OCI-LY3 (cell line): ENCODE results near the gene SLC28A1.

ENCODE experiments used
- H2AFZ ChIP-seq: fragments of 200-600, 300-600 bp; shearing (Covaris generic); 2 replicates; pipeline ENCODE4 v1.6.0; 2014; ENCODE audit warnings: antibody characterized with exemption, low read depth, low read length
- H3K27ac ChIP-seq: fragments of 200-600, 300-600 bp; sonication (generic); 2 replicates; pipeline ENCODE4 v1.5.1; 2014; ENCODE audit warnings: mild to moderate bottlenecking, low read length, moderate library complexity, mixed read lengths
- H3K27me3 ChIP-seq: fragments of 200-600, 300-600 bp; sonication (generic); 2 replicates; pipeline ENCODE4 v1.6.1; 2014; ENCODE audit warnings: low read depth, low read length, mixed read lengths
- H3K36me3 ChIP-seq: fragments of 200-600, 300-600 bp; sonication (generic); replicated peaks from 2 replicates; pipeline ENCODE3; 2014; ENCODE audit warnings: low read depth, low read length, mixed read lengths
- H3K4me1 ChIP-seq: fragments of 300-600, 200-600 bp; sonication (generic); 2 replicates; pipeline ENCODE4 v1.6.1; 2014; ENCODE audit warnings: low read length, mixed read lengths
- H3K4me2 ChIP-seq: fragments of 200-600, 300-600 bp; sonication (generic); 2 replicates; pipeline ENCODE4 v1.6.1; 2014; ENCODE audit warnings: low read length, mixed read lengths
- H3K4me3 ChIP-seq: fragments of 300-600, 200-600 bp; sonication (generic); 2 replicates; pipeline ENCODE4 v1.5.1; 2014; ENCODE audit warnings: antibody characterized with exemption, mild to moderate bottlenecking, low read length, moderate library complexity
- H3K79me2 ChIP-seq: fragments of 300-600, 200-600 bp; shearing (Covaris generic); 2 replicates; pipeline ENCODE4 v1.6.1; 2014; ENCODE audit warnings: mild to moderate bottlenecking, low read length, mixed read lengths
- H3K9ac ChIP-seq: fragments of 300-600, 200-600 bp; shearing (Covaris generic); 2 replicates; pipeline ENCODE4 v1.6.0; 2014; ENCODE audit warnings: mild to moderate bottlenecking, low read length, moderate library complexity
- H3K9me3 ChIP-seq: fragments of 200-600, 300-600 bp; shearing (Covaris generic); 2 replicates; pipeline ENCODE4 v1.6.1; 2014; ENCODE audit warnings: low read length, mixed read lengths; ENCODE audit not compliant: insufficient read depth
- H4K20me1 ChIP-seq: fragments of 200-600, 300-600 bp; sonication (generic); 2 replicates; pipeline ENCODE4 v1.6.1; 2016; ENCODE audit warnings: low read length, mixed read lengths; ENCODE audit not compliant: insufficient read depth
- CTCF ChIP-seq: fragments of 200-600, 300-600 bp; sonication (generic); IDR thresholded peaks from 2 replicates; pipeline ENCODE4 v1.5.1; 2014; ENCODE audit warnings: antibody characterized with exemption, low read length, low read depth
- EZH2phosphoT487 ChIP-seq: fragments of 200-600 bp; shearing (Covaris generic); IDR thresholded peaks from 2 replicates; pipeline ENCODE4 v1.6.1; 2018; ENCODE audit warnings: antibody characterized with exemption, mixed run types, low read depth

Gene SLC28A1

GRCh38 chr15:84836844-84837243 is 47.6 kb upstream of the SLC28A1 start:
- H3K27ac ChIP-seq = no peak overlapping the region
- H2AFZ ChIP-seq = no peak overlapping the region
- no peak overlapping the region for H3K4me3 ChIP-seq
- no peaks in the 10 kb centered on the region for H4K20me1 ChIP-seq
- H3K9ac ChIP-seq = no peak overlapping the region
- H3K4me1 ChIP-seq = peaks cover 6% of the 10 kb centered on the region; the same call in 1 of the 2 replicates
- no peaks in the 10 kb centered on the region for H3K27me3 ChIP-seq
- TF ChIP-seq CTCF (no peak), EZH2phosphoT487 (no peak)
- no peaks in the 10 kb centered on the region for H3K36me3 ChIP-seq
- no peak overlapping the region for H3K4me2 ChIP-seq
- no peaks in the 10 kb centered on the region for H3K9me3 ChIP-seq
- no peaks in the 10 kb centered on the region for H3K79me2 ChIP-seq

GRCh38 chr15:84839714-84840113 is 44.7 kb upstream of the SLC28A1 start:
- no peak overlapping the region for H3K27ac ChIP-seq
- H3K4me3 ChIP-seq = no peak overlapping the region
- H3K9me3 ChIP-seq = no peaks in the 10 kb centered on the region
- H4K20me1 ChIP-seq = no peaks in the 10 kb centered on the region
- no peaks in the 10 kb centered on the region for H3K79me2 ChIP-seq
- no peaks in the 10 kb centered on the region for H3K27me3 ChIP-seq
- H3K36me3 ChIP-seq = no peaks in the 10 kb centered on the region
- H2AFZ ChIP-seq = no peak overlapping the region
- H3K4me2 ChIP-seq = no peak overlapping the region
- TF ChIP-seq CTCF (no peak), EZH2phosphoT487 (no peak)
- no peak overlapping the region for H3K9ac ChIP-seq
- H3K4me1 ChIP-seq = peaks cover 6% of the 10 kb centered on the region; the same call in 1 of the 2 replicates

GRCh38 chr15:84840255-84840654 is 44.2 kb upstream of the SLC28A1 start:
- Histone ChIP-seq H3K27ac (no peak overlapping the region), H3K4me3 (no peak overlapping the region), H3K36me3 (no peaks in the 10 kb centered on the region), H3K9ac (no peak overlapping the region), H3K9me3 (no peaks in the 10 kb centered on the region), H3K79me2 (no peaks in the 10 kb centered on the region), H2AFZ (no peak overlapping the region), H3K27me3 (no peaks in the 10 kb centered on the region), H3K4me1 (peaks cover 6% of the 10 kb centered on the region; the same call in 1 of the 2 replicates), H4K20me1 (no peaks in the 10 kb centered on the region), H3K4me2 (no peak overlapping the region)
- TF ChIP-seq EZH2phosphoT487 (no peak), CTCF (no peak)

- H3K79me2 ChIP-seq = no peaks in the 10 kb centered on the region
- TF ChIP-seq EZH2phosphoT487 = no peak
- no peak for TF ChIP-seq CTCF
- no peaks in the 10 kb centered on the region for H3K9me3 ChIP-seq
- H2AFZ ChIP-seq = no peak overlapping the region; the same call in 1 of the 2 replicates
- no peak overlapping the region for H3K9ac ChIP-seq
- H3K4me3 ChIP-seq = no peak overlapping the region
- H3K27me3 ChIP-seq = no peaks in the 10 kb centered on the region
- no peak overlapping the region for H3K4me2 ChIP-seq
- H3K27ac ChIP-seq = no peak overlapping the region
- no peaks in the 10 kb centered on the region for H4K20me1 ChIP-seq
- H3K4me1 ChIP-seq = peaks cover 6% of the 10 kb centered on the region; the same call in 1 of the 2 replicates
- no peaks in the 10 kb centered on the region for H3K36me3 ChIP-seq
Observed at GRCh38 chr15:84840741-84841429, 43.6 kb upstream of the SLC28A1 start.
